Measurements from ENCODE around the gene ARID1B.
"Not testable (repeated sequence)": the region's sequence is repeated elsewhere in the genome, so short reads cannot be mapped to it uniquely, and the experiment has no call there.

Gene ARID1B

DNA sequence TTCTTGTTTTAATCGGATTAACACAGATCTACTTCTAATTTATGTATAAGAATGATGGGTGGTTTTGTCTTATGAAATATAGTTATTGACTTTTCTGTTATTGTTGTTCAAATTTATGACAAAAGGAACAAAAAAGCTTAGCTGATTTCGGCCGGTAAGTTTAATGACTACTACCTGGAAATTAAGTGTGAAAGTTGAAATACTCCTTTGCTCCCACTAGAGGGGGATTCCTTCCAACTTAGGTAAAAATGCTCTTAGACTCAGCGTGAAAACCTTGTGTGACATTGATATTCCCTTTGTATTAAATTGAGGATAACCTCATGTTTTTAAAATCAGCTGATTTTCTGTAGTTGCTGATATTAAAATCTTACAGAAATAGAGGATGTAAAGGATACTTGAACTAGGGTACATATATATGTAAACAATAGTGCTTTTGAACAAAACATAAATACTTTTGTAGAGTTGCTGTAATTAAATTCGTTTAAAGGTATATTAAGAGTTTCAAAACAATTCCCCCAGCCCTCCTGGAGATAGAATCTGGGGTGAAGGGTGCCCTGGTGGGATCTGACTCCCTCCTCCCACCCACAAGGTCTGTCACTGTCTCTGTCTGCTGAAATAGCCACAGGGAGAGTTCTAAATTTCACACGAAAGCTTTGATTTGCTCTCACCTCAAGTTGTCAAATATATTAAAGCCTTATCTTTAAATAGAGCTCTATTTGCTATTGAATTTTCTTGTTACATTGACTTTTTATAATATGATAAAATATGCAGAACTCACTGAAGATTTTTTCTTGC lies 257.5 kb downstream of the ARID1B start:
- no peak for DNase-seq

DNA sequence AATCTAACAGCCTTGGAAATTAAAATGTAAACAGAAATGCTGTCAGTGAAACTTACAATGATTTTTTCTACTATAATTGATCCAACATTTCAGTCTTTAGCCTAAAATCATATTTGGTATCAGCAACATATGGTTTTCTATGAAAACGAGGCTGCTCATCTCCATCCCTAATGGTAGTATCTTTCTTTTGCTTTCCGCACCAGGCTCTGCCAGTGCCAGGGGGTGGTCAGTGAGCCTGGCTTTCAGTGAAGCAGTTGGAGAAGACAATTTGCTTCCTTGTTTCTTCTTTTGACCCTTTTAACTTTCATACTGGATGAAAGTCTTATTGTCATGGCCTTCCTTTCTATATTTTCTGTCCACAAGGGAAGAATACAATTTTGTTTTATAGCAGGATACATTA lies 258.4 kb downstream of the ARID1B start:
- no peak for DNase-seq

DNA sequence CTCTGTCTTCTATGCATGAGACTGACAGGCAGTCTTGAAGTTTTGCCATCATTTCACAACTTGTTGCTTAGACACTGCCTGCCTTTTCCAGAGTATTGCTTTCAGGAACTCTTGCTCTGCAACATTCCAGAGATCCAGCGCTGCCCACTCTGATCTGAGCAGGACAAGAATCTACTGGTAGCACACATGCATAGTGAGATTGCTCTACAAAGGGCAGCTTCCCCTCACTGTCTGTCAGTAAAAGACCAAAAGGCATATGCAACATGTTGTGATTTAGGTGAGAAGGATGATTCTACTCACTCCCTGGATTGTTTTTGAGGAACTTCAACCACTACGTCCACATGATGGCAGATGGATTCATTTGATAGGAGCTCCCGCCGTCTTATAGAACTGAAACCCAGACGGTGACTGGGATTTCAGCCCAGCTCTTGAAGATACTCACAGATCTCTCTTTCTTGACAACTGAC lies 259.1 kb downstream of the ARID1B start:
- no peak for DNase-seq

DNA sequence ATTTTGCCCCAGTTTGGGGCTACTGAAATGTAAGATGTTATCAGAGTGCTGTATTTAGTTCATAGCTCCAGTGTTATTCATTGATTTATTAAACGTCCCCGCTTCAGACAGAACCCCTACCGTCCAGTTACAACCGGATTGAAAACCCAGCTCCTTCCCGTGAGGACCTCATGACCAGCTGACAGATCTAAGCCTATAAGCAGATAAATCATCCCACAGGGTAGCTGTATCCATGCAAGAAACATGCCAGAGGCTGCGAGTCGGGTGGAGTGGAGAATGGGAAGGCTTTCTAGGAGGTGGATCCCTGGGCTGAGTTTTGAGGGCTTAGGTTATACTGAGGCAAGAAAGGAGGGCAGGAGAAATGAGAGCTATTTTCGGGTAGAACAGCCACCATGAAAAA lies 260.0 kb downstream of the ARID1B start:
- no peak for DNase-seq

DNA sequence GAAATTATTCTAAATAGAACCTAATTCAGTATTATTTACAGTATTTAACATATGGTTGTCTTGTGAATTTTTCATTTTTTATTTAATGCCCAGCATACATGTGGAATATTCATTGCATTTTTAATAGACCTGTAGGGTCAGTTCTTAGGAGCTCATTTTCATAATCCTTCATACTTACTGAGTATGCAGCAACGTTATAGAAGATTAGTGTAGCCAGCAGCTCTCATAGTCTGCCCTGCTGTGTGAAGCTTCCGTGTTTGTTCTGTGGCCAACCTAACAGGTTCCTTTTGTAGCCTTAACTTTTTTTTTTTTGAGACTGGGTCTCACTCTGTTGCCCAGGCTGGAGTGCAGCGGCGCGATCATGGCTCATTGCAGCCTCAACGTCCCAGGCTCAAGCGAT lies 261.4 kb downstream of the ARID1B start:
- no peak for DNase-seq

DNA sequence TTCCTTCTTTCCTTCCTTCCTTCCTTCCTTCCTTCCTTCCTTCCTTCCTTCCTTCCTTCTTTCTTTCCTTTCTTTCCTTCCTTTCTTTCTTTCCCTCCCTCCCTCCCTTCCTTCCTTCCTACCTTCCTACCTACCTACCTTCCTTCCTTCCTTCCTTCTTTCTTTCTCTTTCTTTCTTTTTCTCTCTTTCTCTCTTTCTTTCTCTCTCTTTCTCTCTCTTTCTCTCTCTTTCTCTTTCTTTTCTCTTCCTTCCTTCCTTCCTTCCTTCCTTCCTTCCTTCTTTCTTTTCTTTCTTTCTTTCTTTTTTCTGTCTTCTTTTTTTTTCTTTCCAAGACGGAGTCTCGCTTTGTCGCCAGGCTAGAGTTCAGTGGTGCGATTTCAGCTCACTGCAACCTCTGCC lies 262.5 kb downstream of the ARID1B start:
- not testable (repeated sequence) for DNase-seq

DNA sequence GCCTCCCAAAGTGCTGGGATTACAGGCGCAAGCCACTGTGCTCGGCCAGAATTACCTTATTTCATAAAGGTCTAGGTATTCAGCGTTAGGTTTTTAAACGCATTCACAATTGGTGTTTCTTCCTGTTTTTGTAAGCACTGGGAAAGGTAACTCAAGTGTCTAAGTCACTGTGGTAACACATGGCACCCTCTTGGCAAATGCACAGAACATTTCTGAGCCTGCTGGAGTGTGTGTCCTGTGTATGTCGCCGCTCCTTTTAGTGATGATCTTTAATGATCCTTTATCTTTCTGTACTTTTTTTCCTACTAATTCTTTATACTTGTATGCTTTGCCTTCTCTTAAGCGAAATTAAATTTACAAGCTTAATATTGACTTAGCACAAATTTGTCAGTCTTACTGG lies 263.0 kb downstream of the ARID1B start:
- no peak for DNase-seq

DNA sequence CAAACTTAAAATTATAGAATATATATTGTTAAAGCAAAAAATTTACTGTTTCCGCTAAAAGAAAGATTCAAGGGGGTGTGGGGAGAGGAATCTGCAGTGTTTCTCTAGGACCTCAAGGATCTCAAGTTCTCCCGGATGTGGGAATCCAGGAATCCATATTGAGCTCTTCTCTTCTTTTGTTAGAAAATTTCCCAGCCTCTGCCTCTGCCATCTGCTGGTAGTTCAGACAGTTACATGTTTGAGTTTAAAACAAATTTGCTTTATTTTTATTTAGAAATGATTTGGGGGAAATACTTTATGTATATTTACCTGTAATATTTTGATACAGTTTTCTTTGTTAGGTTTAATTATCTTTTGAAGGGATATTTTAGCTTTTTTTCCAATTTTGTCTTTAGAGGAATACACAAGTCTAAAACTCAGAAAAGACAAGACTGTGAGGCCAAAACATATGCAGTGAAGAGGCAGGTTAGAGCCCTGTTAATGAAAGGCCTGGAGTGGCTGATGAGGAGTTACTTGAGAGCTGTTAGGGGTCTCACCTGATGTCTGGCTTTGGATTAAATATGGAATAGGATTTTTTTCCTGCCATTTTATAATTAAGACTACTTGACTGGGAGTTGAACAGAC lies 268.8 kb downstream of the ARID1B start:
- DNase-seq: no peak

DNA sequence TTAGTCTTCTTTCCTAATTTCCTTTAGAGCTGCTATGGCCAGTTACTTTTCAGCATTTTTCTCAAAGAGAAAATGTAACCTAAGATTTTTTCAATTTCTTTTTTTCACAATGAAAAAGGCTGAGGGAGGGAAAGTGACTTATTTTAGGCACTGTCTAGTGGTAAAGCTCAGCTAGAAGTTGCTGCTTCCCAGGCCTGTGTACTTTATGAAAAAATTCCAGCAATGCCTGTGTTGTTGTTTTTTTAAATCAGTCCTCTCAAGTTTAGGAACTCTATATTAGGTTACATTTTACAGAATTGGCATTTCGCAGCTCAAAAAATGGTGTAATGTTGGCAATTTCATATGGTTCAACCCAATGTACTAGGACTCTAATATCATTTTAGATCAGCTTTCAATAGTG lies 269.6 kb downstream of the ARID1B start:
- DNase-seq: no peak

DNA sequence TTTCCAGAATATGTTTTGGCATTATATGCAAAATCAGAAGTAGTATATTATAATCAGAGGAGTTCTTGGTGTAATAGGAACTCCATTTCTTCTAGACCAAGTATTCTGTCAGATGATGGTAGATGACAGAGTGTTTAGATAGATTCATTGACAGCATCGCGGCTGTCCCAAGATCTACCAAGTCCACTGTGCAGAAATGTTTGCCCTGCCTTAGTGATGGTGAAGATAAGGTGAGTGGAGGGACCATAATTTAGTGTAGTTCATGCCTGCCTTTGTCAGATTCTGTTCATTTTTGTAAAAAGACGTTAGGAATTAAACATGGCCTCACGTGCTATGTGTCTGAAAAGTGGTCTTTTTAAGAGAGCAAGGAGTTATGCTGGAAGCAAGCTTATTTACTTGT lies 270.1 kb downstream of the ARID1B start:
- DNase-seq: no peak

DNA sequence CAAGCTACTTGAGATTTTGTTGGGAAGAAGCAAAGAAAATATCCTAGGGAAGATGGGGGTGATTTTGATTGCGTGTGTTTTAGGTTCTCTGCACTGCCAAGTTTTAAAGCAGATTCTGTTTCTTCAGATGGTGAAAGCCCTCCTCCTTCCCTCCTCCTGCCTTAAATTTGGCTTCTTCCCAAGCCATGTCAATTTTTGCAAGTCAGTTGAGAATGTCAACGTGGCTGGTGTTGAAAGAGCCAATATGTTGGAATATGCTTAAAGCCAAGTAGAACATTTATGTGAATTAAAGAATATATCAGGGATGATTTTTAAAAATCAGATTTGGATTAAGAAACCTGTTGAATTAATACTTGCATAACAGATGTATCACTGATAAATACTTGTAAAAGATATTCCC lies 270.8 kb downstream of the ARID1B start:
- no peak for DNase-seq

DNA sequence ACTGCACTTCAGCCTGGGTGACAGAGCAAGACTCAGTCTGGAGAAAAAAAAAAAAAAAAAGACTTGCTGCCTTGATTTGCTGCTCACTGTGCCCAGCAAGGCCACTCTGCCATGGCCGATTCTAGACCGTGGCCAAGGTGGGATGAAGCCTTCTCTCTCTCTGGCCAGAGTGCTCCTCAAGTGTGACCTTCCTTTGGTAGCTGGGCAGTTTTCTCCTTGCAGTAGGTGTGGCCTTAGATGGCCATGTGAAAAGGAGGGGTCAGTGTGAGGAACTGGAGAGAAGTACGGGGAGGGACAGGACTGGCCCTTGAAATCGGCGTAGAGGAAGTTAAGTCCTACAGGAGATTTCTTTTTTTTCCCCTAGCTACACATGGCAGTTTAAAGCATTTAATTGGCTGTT lies 272.0 kb downstream of the ARID1B start:
- no peak for DNase-seq

DNA sequence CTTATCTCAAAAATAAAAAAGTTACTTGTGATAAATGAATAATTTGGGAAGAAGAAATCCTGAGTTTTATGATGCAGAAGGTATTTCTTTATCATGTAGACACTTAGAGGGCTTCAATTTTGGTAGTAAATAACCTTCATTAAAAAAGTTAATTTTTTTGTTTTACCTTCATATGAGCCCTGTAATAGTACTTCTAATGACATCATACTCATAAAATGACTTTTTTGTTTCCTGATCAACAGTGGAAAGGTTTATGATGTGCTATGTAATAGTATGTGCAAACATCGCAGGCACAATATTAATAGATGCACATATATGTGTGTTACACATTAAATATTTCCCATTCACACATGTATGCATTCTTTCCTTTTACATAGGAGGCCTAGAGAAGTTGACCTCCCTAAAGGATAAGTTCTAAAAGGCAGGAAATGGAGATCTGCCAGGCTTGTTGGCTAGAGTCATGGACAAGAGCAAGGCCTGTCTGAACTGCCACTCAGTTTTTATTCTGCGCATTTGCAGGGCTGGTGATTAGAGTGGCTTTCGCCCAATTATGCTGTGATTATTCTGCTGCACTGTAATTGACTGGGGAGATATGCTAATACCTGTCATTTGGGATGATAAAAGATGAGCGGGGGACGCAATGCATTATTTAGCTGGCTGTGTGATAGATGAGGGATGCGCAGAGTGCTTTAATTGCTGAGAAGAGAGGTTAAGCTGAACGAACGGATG lies 273.5 kb downstream of the ARID1B start:
- DNase-seq: no peak

DNA sequence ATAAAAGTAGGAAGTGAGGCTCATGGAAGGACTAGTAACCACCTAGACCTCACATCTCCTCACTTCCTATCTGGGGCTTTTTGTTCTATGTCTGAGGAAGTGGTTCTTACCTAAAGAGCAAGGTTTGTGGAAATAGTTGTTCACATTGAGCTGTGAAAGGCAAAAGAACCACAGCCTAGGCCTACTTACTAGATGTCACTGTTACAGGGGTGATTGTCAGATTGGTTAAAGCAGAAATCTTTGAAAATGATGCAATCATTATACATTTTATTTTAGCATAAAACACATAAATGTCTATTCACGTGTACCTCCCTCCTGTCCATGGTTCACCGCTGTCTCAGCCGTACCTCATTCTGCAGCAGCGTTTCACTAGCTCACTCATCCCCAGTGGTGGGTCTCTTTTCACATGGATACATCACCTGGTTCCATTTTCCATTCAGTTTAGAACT lies 277.4 kb downstream of the ARID1B start:
- DNase-seq: no peak

DNA sequence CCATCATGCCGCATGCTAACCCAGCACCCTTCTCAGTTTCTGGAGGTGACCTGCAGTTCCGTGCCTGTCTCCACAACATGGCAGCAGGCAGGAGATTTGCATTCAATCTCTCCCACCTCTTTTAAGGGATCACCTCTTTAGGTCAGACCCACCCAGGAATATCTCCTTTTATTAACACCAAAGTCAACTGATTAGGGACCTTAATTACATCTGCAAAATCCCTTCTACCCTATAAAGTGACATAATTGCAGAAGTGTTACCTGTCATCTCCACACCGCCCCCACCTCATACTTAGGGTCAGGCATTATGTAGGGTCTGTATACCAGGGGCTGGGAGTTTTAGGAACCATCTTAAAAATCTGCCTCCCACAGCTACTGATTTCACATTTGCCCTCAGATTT lies 278.7 kb downstream of the ARID1B start:
- no peak for DNase-seq

DNA sequence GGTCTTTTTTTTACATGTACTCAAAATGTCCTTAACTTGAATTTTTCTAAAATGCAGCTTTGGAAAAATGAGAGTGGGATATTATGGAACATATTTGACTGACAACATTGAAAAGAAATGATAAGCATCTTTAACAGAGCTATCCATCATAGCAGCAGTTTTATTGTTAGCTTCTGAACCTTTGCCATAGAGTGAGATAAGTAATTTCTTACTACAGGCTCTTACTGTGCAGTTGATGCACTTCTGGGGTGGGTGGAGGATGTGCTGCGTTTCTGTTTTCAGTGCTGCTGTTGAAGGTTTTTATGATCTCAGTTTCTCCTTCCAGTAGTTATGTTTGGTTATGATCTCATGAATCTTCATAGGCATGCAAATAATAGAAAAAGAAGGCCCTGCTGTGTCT lies 279.1 kb downstream of the ARID1B start:
- DNase-seq: no peak

DNA sequence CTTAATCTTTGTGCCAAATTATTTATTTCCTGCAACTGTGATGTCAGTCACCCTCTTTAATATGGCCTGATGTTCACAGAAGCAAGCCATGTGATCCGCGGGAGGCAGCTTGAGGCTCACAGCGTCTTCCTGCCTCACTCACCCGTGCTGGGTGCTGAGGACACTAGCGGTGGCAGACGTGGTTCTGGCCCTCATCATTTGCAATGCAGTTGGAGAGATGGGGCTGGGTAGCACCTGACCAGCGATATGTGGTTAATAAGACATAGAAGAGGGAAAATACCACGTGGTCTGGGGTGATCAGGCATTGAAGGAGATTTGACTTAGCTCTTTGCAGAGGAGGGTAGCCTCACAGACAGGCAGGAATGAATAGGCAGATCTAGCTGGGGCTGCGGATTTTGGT lies 281.4 kb downstream of the ARID1B start:
- no peak for DNase-seq

DNA sequence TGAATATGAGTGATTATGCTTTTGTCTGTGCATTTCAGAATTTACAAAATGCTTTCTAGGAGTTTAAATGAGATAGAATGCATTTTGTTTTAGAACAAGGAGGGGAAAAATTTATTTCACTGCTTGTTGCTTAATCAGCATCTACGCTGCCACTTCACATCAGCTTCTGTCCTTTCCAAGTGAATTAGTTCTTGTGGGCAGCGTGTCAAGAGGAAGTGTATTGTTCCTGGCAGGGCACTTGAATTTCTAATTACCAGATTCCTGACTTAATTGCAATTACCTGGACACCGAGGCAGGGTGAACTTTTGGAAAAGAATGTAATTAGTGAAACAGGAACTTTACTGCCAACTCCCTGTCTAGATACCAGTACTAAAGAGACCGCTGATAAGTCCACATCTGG lies 282.6 kb downstream of the ARID1B start:
- DNase-seq: no peak

DNA sequence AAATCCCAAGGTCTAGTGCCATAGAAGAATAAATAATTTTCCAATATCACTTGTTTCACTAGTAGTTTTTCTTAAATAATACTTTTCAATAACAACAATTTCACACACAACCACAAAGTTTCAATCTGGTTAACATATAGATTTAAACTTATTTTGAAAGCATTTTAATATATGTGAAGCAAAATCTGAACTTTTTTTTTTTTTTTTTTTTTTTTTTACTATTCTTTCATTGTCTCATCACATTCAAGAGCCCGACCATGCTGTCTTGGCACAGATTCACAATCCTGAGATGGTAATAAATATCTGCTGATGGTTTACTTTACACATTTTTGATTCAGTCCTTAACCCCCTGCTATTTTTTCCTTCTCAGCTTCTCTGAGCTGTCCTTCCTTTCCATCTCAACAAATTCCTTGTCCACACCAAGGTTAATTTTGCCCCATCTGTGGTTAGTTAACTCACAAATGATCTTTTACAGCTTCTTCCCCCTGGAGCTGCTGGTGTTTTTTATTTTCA lies 283.3 kb downstream of the ARID1B start:
- DNase-seq: no peak

DNA sequence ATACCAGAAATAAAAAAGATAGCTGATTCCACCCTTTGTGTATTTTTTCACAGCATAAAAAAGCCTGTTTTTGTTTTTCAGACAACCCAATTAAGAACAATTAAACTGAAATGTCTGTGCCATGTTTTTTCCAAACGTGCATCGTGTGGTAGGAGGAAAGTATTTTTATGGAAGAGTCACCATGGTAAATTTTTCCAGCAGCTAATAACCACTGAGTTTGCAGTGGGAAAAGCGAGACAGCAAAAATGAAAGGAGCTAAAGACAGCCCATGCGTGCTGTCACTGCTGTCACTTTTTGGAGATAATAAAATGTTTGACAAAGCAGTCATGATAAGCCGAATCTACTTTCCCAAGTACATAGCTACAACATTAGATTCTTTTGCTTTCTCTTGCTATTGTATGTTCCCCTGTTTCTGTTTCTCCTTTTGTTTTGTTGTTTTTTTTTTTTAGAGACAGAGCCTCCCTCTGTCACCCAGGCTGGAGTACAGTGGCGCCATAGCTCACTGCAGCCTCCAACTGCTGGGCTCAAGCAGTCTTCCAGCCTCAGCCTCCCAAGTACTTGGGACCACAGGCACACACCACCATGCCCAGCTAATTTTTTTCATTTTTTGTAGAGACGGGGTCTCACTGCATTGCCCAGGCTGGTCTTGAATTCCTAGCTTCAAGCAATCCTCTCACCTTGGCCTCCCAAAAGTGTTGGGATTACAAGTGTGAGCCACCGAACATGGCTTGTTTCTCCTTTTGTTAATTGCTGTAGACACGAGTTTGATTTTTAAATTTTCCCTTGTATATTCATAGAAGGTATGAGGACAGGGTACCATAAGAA lies 284.8 kb downstream of the ARID1B start:
- DNase-seq: no peak

DNA sequence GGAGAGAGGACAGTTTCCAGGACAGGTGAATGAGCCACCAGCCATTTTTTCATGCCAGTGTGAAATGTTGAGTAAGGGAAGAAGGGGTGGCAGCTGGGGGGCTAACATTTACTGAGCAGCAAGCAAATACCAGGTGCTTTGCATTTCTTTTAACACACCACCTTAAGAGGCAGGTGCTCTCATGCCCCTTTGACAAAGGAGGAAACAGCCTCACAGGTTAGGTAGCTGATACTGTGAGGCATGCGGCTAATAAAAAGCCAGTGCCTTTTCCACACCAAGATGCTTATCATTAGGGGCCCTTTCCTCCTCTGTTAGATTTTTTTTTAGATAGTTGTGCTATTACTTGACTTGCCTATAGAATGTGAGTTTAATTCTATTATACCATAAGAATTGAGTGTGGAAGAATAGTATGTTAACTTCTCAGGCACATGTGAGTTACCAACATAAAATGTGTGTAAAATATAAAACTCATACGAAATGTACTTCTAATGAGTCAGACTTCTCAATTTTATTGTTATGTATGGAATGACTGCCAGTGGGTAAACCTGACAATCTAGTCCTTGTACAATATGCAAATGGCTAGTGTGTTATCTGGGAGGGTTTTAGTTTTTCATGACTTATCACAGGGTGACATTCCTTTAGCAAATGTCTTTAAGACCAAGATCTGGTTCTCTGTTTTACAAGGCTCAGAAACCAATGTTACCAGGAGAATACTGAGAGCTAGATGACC lies 286.2 kb downstream of the ARID1B start:
- DNase-seq: no peak

DNA sequence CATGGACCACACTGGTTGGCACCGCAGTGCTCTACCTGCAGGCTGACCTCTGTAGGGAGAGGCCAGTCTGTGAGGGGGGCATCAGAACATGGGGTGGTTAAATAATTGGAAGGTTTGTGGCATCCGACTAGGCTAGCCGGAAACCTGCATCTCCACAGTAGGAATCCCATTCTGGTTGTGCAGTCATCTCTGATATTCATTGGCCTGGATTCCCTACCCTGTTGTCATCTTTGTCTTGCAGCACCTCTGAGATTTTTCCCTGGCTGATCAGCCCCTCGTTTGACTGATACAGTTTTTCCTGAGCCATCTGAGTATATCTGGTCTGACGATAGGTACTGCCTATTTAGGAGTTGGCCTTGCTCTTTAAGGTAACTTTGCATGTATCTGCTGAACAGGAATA lies 286.7 kb downstream of the ARID1B start:
- DNase-seq: no peak
